T-helper 1 cell treated with Interleukin-12 subunit alpha and Interleukin-12 subunit beta and Interleukin-4 antibody, amounts not matched to agents 30 ng/mL and 1 ng/mL, for 36 hours (primary cell): ENCODE results near the gene CFAP73. TPM values are rescaled to one million over a fixed set of nuclear protein-coding genes. Genes with fewer than 3 reads are reported as not detected.

Experiments used
- intact Hi-C: fragments of 100-400 bp; cut with micrococcal nuclease; formaldehyde crosslinking; loops from one replicate; pipeline ENCODE4 v1.15.1; 2024
- total RNA-seq: library from RNA; stranded (reverse); gene quantifications from 2 replicates; pipeline ENCODE4 v1.2.3, GENCODE V29; 2022

The CFAP73 gene
- total RNA-seq, 1 donor from 2014 or later: 0.25 TPM

GRCh38 chr12:113119980-113120669 is 29.4 kb upstream of the CFAP73 start:
- intact Hi-C loops: no loop called here

GRCh38 chr12:113120670-113121370 is 28.7 kb upstream of the CFAP73 start:
- intact Hi-C loops: no loop called here

GRCh38 chr12:113127791-113128199 is 21.7 kb upstream of the CFAP73 start:
- intact Hi-C loops: no loop called here

GRCh38 chr12:113128802-113129663 is 20.5 kb upstream of the CFAP73 start:
- intact Hi-C loops: no loop called here

- intact Hi-C loops: no loop called here
Measured at GRCh38 chr12:113129664-113130456, 19.7 kb upstream of the CFAP73 start.

- intact Hi-C loops: no loop called here
Measured at GRCh38 chr12:113130457-113131135, 18.9 kb upstream of the CFAP73 start.

GRCh38 chr12:113131556-113131955 is 18.0 kb upstream of the CFAP73 start:
- intact Hi-C loops: no loop called here

GRCh38 chr12:113133036-113133435 is 16.5 kb upstream of the CFAP73 start:
- intact Hi-C loops: no loop called here

- intact Hi-C loops: no loop called here
Measured at GRCh38 chr12:113133666-113134065, 15.9 kb upstream of the CFAP73 start.

- intact Hi-C loops: no loop called here
Measured at GRCh38 chr12:113134071-113134470, 15.5 kb upstream of the CFAP73 start.

GRCh38 chr12:113134521-113134951 is 15.0 kb upstream of the CFAP73 start:
- intact Hi-C loops: no loop called here

- intact Hi-C loops: loop anchor here (1.0 kb wide), 1 partner anchor 87 kb away; no protein-coding TSS in a partner anchor
Measured at GRCh38 chr12:113135178-113136127, 14.1 kb upstream of the CFAP73 start, which contains the start of gene RASAL1. Gene RASAL1, minus strand, starts transcription at chr12:113135761. Its CDS starts 299 bp downstream, at chr12:113135462.

- intact Hi-C loops: no loop called here
Measured at GRCh38 chr12:113136128-113136989, 13.2 kb upstream of the CFAP73 start.

GRCh38 chr12:113136990-113137511 is 12.5 kb upstream of the CFAP73 start:
- intact Hi-C loops: no loop called here

- intact Hi-C loops: no loop called here
Measured at GRCh38 chr12:113137861-113138783, 11.4 kb upstream of the CFAP73 start.

- intact Hi-C loops: no loop called here
Measured at GRCh38 chr12:113138826-113139225, 10.7 kb upstream of the CFAP73 start.

GRCh38 chr12:113140706-113141105 is 8.8 kb upstream of the CFAP73 start:
- intact Hi-C loops: no loop called here
